Glomerular endothelial cell (primary cell): ENCODE measurements around the gene SLC25A12. TPM values are rescaled to one million over a fixed set of nuclear protein-coding genes. Genes with fewer than 3 reads are reported as not detected.
"Not testable (repeated sequence)": the region's sequence is repeated elsewhere in the genome, so short reads cannot be mapped to it uniquely, and the experiment has no call there.

Experiments used
- DNase-seq: peaks from one replicate; pipeline ENCODE4 v3.0.0-alpha.2; 2011; ENCODE audit warnings: low read depth, low spot score; ENCODE audit errors: extremely low read depth
- total RNA-seq: library from RNA; depleted of rRNA; stranded (reverse); fragments of >200 nt; gene quantifications from 2 replicates; pipeline ENCODE4 v1.2.3, GENCODE V29; 2015

Gene SLC25A12, protein sequence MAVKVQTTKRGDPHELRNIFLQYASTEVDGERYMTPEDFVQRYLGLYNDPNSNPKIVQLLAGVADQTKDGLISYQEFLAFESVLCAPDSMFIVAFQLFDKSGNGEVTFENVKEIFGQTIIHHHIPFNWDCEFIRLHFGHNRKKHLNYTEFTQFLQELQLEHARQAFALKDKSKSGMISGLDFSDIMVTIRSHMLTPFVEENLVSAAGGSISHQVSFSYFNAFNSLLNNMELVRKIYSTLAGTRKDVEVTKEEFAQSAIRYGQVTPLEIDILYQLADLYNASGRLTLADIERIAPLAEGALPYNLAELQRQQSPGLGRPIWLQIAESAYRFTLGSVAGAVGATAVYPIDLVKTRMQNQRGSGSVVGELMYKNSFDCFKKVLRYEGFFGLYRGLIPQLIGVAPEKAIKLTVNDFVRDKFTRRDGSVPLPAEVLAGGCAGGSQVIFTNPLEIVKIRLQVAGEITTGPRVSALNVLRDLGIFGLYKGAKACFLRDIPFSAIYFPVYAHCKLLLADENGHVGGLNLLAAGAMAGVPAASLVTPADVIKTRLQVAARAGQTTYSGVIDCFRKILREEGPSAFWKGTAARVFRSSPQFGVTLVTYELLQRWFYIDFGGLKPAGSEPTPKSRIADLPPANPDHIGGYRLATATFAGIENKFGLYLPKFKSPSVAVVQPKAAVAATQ
- total RNA-seq, result 11.7 and 13.8 TPM in 2 replicates

- DNase-seq, result no peak
Measured at GRCh38 chr2:171893824-171894611, at the start of gene SLC25A12. SLC25A12 (minus strand) TSS chr2:171894244; CDS start chr2:171894214, 30 bp downstream.

GRCh38 chr2:171941316-171941699 lies 47.3 kb upstream of the SLC25A12 start:
- no peak for DNase-seq

- no peak for DNase-seq
Measured at GRCh38 chr2:171939743-171940071, 45.7 kb upstream of the SLC25A12 start.

GRCh38 chr2:171939058-171939742 lies 45.2 kb upstream of the SLC25A12 start:
- no peak for DNase-seq

DNA sequence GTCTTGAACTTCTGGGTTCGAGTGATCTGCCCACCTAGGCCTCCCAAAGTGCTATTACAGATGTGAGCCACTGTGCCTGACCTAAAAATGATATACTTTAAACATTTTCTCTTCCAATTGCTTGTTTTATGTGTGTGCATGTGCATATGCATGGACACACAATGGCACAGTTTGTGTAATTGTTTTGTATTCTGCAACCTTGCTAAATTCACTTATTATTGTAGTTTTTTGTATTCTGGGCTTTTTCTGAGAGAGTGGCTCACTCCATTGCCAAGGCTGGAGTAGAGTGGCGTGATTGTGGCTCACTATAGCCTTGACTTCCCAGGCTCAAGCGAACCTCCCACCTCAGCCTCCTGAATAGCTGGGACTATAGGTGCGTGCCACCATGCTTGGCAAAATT lies 36.3 kb upstream of the SLC25A12 start:
- no peak for DNase-seq

DNA sequence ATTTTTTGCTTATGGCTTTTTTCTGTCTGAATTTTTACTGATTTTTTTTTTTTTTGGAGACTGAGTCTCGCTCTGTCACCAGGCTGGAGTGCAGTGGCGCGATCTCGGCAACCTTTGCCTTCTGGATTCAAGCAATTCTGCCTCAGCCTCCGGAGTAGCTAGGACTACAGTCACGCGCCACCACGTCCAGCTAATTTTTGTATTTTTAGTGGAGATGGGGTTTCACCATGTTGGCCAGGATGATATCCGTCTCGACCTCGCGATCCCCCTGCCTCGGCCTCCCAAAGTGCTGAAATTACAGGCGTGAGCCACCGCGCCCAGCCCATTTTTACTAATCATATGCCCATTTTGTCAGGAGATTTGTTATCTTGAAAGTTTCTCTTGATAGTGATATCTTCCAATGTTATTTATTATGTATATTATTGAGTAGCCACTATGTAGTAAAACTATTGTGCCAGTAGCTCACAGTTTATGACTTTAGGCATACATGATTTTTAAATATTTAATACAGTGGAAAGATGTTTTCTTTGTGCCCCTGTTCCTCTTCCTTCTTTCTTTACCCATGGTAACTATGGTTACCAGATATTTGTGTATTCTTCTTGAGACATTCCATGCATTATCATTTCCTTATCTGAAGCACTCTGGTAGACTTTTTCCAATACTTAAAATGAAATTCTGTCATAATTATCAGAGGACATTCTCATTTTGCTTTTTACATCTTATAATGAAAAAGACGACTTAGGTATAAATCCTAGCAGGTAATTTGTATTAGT lies 30.3 kb upstream of the SLC25A12 start:
- DNase-seq, result no peak

DNA sequence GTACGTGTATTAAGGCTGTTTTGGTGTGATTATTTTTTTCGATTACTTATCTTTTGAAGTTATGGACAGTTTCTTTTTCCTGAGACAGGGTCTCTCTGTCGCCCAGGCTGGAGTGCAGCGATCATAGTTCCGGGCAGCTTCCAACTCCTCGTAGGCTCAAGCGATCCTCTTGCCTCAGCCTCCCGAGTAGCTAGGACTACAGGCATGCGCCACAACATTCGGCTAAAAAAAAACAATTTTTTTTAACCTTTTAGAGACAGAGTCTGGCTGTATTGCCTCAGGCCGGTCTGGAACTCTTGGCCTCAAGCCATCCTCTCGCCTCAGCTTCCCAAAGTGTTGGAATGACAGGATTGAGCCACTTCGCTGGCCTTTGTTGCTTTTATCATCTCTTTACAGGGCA lies 29.2 kb upstream of the SLC25A12 start:
- DNase-seq, result no peak

GRCh38 chr2:171922230-171923022 lies 28.4 kb upstream of the SLC25A12 start, which contains the start of gene HAT1:
HAT1 (plus strand) TSS chr2:171922461; CDS start chr2:171922501, 40 bp downstream.
- DNase-seq, result peak; percentile 93

- no peak for DNase-seq
Measured at GRCh38 chr2:171921970-171922229, 27.9 kb upstream of the SLC25A12 start.

DNA sequence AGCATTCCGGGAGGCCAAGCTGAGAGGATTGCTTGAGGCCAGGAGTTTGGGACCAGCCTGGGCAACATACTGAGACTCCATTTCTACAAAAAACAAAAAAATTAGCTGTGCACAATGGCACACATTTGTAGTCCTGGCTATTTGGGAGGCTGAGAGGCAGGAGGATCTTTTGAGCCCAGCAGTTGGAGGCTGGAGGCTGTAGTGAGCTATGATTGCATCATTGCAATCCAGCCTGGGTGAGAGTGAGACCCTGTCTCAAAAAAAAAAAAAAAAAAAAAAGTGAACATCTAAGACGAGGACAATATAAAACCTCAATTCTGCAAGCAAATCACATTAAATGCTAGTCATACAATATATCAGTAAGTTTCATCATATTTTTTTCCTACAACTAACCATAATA lies 25.4 kb upstream of the SLC25A12 start:
- DNase-seq, result no peak

DNA sequence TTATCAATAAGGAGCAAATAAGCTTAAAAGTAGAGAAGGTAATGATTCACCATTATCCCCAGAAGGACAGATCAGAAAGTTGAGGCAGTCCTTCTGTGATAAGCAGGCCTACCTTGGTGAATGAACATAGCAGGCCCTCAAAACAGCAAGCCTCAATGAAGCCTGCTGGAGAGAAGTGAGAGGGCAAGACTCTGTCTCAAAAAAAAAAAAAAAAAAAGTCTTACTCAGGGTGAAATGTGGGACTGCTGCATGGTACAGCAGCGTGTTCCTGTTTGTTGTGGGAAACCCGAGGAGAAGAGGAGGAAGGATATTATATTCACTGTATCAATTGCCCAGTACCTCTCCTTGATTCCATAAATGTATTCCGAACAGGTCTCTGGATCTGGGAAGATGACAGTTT lies 19.5 kb upstream of the SLC25A12 start:
- no peak for DNase-seq

- no peak for DNase-seq
Measured at GRCh38 chr2:171910494-171910893, 16.4 kb upstream of the SLC25A12 start.

- DNase-seq, result no peak
Measured at GRCh38 chr2:171909266-171909665, 15.2 kb upstream of the SLC25A12 start.

GRCh38 chr2:171908235-171908634 lies 14.2 kb upstream of the SLC25A12 start:
- DNase-seq, result no peak

GRCh38 chr2:171902840-171903420 lies 8.9 kb upstream of the SLC25A12 start:
- no peak for DNase-seq

- DNase-seq, result not testable (repeated sequence)
Measured at GRCh38 chr2:171899623-171900282, 5.7 kb upstream of the SLC25A12 start.

GRCh38 chr2:171895786-171896185 lies 1.7 kb upstream of the SLC25A12 start:
- no peak for DNase-seq

GRCh38 chr2:171894612-171894947 lies 536 bp upstream of the SLC25A12 start:
- DNase-seq, result no peak
